ENCODE measurements around the gene LAMB2. TPM values are rescaled to one million over a fixed set of nuclear protein-coding genes. Genes with fewer than 3 reads are reported as not detected.

LAMB2 gene
- 648 and 801 TPM in 2 replicates for total RNA-seq

DNA sequence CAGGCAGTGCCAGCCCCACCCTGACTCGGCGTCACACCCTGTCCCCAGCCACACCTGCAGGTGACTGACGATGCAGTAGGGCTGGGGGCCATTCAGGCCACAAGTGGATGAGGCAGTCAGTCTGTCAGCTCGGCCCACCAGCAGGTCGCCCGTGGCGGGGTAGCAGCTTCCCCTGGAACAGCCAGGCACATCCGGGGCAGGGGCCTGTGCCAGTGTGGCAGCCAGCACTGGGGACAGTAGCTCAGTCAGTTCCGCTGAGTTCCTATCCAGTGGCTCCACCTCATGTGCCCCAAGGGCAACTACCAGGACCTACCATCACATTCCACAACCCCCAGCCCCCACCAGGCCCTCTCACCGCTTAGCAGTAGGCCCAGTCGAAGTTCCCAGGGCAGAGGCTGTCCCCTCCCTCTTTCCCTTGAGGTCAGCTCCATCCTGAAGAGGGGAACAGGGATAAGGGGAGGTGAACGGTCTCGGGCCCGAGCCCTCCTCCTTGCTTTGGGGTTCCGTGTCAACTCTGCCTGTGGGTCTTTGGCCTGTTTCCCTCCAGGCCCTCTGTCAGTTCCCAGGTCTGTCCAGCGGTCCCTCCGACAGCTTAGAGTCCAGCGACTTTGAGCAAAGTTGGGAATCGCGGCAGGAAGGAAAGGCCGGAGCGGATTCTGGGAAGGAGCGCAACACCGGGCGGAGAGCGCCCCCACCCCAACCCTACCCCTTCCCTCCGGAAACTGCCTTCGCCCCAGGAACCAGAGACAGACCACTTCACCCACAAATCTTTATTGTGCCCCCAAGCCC, at the start of gene LAMB2:
Gene LAMB2 (minus strand): TSS at position 614 of the 789 bp plus-strand sequence. CDS start 183 bp downstream, at position 431.

DNA sequence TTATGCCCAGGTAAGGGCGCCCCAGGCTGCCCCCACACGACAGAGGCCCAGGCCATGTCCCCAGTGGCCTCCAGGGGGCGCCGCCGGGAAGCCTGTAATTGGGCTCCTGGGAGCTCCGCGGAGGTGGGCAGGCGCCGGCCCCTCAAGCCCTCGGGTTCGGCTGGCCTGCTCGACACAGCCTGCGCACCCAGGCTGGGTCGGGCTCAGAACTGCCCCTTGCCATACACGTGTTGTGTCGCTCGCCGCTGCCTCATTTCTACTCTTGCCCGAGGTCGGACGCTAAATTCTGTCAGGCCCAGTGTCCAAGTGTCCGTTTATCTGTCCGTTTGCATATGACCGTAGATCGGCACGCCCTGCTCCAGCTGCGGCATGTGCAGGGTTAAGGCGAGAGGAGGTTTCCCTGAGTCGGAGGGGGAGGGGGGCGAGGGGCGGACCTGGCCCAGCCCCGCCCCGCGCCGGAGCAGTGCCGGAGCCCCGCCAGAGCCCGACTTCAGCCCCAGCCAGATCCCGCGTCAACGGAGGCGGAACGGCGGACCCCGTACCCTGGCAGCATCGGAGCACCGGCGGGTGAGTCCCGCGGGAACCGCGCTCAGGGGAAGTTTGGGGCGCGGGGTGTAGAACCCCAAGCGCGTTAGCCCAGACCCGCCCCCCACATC, 38.4 kb upstream of the LAMB2 start, which contains the start of gene KLHDC8B:
Gene KLHDC8B (plus strand): TSS at position 480 of the 656 bp plus-strand sequence. CDS start 1,172 bp downstream, outside the sequence.

DNA sequence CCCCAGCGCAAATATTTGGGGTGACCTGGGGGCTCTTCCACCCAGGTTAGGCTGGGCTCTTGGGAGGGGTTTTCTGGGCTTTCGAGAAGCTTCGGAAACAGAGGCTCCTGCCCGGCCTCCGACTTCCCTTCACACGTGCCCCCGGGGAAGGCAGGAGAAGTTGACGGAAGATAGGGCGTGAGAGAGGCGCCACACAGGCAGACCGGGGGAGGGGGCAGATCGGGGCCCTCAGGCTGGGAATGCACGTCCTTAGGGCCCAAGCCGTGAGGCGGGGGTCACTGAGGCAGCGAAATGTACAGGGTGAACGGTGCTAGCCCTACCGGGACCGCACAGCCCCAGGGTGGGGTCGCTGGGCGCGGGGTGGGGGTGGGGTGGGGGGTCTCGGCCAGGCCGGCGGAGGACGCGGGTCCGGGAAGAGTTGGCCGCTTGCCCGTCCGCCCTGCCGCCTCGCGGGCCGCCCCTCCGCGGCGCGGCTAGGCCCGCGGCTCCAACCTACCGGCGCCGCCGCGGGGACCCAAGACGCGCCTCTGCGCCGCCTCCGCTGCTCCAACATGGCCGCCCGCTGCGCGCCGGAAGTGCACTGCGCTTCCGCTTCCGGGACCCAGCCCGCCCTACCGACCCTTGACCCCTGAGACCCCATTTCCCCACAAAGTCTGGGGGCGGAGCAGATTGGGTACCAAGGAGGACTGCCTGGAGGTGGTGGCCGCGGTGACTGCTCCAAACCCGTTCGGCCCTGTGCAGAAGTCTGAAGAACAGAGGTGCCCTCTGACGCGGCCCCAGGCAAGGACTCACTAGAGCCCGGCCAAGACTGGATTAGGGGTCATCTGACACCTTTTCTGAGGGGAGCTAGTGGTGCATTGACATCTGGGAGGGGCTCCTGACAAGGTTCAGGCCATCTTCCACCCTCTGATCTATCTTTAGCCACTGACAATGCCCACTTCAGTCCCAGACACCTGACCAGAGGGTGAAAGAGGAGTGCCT, 33.2 kb upstream of the LAMB2 start, which contains the start of gene CCDC71:
Gene CCDC71 (minus strand): TSS at position 561 of the 981 bp plus-strand sequence. CDS start 2,123 bp downstream, outside the sequence.

DNA sequence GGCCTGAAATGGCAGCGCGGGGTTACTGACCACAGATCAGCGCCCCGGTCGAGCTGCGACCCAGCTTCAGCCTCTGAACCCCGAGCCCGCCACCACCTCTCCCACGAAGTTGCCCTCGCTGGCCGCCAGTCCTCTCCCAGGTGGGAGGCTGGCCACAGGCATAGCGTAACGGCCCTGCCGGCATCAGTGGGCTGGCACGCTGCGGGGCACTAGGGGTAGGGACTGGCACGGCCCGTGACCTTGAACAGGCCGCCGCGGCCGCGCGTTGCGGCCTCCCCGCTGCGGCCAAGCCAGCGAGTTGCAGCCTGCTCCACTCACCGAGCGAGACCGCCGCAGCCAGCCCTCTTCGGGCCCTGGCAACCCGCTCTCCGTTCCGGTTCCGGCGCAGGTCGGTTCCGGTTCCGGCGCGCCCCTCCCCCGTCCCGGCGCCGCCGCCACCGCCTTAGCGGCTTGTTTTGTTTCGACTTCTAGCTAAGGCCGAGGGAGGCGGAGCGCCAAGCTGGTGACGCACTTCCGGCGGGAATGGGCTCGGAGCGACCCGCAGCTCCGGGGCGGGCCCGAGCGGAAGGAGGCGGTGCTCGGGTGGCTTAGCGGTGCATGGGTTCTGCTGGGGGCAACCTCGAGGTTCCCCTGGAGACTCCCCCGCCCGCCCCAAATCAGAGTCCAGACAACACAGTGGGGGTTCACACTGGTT, 12.3 kb downstream of the LAMB2 start, which contains the start of gene USP19:
Gene USP19 (minus strand): TSS at position 386 of the 694 bp plus-strand sequence. CDS start 1,678 bp downstream, outside the sequence.

DNA sequence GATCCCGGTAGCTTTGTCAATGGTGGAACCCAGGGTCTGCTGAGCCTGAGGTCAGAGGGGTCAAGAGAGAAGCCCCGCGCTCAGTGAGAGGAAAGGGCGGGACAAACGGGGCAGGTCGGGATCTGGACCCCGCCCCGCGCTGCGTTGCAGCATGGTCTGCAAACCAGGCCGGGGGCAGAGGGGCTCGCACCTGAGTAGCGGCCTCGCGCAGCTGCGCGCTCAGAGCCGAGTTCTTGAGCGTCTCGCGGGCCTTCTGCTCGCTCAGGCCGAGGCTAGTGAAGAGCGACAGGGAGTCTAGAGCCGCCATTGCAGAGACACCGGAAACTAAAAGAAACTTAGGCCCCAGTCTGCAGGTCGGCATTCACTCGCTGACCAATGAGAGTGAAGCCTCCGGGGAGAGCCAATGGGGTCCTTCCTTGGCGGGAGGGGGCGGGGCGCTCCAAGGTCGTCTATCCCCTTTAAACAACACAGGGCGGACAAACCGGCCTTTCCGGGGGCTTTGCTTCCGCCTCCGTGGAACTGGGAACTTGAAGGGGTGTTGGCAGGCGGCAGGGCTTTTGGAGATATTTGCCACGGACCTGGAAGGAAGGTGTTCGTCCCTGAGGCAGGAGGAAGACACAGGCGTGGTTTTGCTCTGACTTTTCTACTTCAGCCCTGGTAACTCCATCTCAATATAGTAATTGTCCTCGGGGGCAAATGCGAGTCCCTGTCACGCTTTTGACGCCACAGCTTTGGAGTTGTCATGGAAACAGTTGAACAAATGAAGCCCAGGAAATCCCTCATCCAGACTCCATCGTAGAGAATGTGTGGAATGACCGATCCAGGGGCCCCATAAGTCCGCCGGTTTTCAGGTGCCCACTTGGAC, 28.2 kb downstream of the LAMB2 start, which contains the start of gene QARS1:
Gene QARS1 (minus strand): TSS at position 331 of the 865 bp plus-strand sequence. CDS start 24 bp downstream, at position 307.

DNA sequence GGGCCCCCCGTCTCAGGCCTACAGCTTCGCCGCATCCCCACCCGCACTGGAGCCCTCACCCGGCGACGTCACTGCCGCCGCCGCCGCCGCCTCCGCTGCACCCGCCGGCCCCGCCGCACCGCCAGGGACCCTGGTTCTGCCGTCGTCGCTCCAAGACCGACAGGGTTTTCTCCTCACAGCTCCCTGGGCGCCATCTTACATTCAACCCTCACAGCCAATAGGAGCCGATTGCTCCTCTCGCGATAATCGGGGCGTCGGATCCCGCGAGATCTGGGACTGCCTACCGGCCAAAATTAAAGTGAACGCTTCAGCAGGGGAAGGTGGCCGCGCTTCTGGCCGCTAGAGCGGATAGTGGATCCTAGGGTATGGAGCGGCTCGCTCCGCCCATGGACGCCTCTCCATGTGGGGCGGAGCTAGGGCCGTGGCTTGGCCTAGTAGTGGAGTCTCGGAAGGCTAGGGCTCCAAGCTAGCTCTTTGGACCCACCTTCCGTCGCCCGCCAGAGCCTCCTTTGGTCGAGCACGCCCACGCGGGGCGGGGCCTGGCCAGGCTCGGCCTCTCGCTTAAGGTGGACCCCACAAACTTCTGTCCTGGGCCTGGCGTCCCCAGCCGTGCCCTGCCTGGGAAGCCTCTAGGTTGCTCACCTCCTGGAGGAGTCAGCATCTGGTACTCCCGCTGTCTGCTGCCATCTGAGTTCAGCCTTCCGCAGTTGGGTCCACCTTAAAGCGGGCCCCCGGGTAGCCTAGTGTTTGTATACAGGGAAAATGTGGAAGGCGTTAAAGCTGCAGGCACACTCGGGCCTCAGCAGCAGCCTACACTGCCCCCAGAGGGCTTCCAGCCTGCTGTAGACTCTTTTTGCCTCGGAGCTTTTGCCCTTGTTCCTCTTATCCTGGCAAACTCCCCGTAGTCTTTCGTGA, 38.7 kb downstream of the LAMB2 start, which contains the start of gene QRICH1:
Gene QRICH1 (minus strand): TSS at position 219 of the 915 bp plus-strand sequence. CDS start 17,054 bp downstream, outside the sequence.

Other genes with a start within 250 kb of the LAMB2 start
- 31.6 and 34.6 TPM in 2 replicates for gene SLC25A20, start 234.2 kb downstream of the LAMB2 start, total RNA-seq
- gene ARIH2, start 214.2 kb downstream of the LAMB2 start, total RNA-seq, result 74.6 and 77.7 TPM in 2 replicates
- gene P4HTM, start 142.8 kb downstream of the LAMB2 start, total RNA-seq, result 39.0 and 50.3 TPM in 2 replicates
- 46.5 and 55.2 TPM in 2 replicates for gene WDR6, start 125.7 kb downstream of the LAMB2 start, total RNA-seq
- gene DALRD3, start 114.5 kb downstream of the LAMB2 start, total RNA-seq, result 52.5 and 55.8 TPM in 2 replicates
- 94.3 and 111 TPM in 2 replicates for gene NDUFAF3, start 110.9 kb downstream of the LAMB2 start, total RNA-seq
- gene IMPDH2, start 103.7 kb downstream of the LAMB2 start, total RNA-seq, result 270 and 337 TPM in 2 replicates
- 51.3 and 59.6 TPM in 2 replicates for gene QRICH1, start 39.0 kb downstream of the LAMB2 start, total RNA-seq
- gene QARS1, start 28.3 kb downstream of the LAMB2 start, total RNA-seq, result 187 and 230 TPM in 2 replicates
- gene USP19, start 12.2 kb downstream of the LAMB2 start, total RNA-seq, result 37.3 and 40.2 TPM in 2 replicates
- 16.3 and 17.0 TPM in 2 replicates for gene CCDC71, start 33.3 kb upstream of the LAMB2 start, total RNA-seq
- 28.8 and 32.0 TPM in 2 replicates for gene KLHDC8B, start 38.5 kb upstream of the LAMB2 start, total RNA-seq
- gene C3orf62, start 144.2 kb upstream of the LAMB2 start, total RNA-seq, result 1.1 and 2.1 TPM in 2 replicates
- gene USP4, start 207.0 kb upstream of the LAMB2 start, total RNA-seq, result 22.7 and 31.1 TPM in 2 replicates
- gene GPX1, start 225.3 kb upstream of the LAMB2 start, total RNA-seq, result 253 and 415 TPM in 2 replicates

All from aortic smooth muscle cell (primary cell).